ENCODE measurements around the gene RGS14. TPM values are rescaled to one million over a fixed set of nuclear protein-coding genes. Genes with fewer than 3 reads are reported as not detected.
A peak's percentile ranks its signal among the peaks of the same experiment; 100 is the strongest.

Gene RGS14
- total RNA-seq, 4 donors from 2014 or later, result 16.5 to 49.6 (median 24.4) TPM

- Histone ChIP-seq H3K27ac (peak overlapping the region in 1 of 4 donors; percentile 84), H3K4me3 (no peak overlapping the region), H3K27me3 (no peaks in the 10 kb centered on the region), H3K9me3 (no peaks in the 10 kb centered on the region), H3K4me1 (peaks cover 13 to 32% (median 18%) of the 10 kb centered on the region in 4 donors), H3K36me3 (no peaks in the 10 kb centered on the region)
- intact Hi-C loops (cut with DNase I; ENCODE audit: low total_unique reads) (no loop called here), in situ Hi-C loops (cut with MboI; ENCODE audit: low pct_ligation_motif_present in 1 of 4, low pct_unique_long_range_greater_than_20kb in 1 of 4, low sequenced_read_pairs in 3 of 4) (no loop called here)
- DNase-seq, result no peak
- WGBS, 2 donors (ENCODE audit: low coverage in 1 of 2), result 22 to 65% methylated on average over 1 to 3 of the region's 3 CpGs
- TF ChIP-seq POLR2AphosphoS5 (IDR thresholded peaks at IDR 0.05) (no peak), POLR2A (IDR thresholded peaks at IDR 0.05) (no peak), EP300 (IDR thresholded peaks at IDR 0.05; ENCODE audit: low read depth) (no peak), CTCF (IDR thresholded peaks at IDR 0.05) (no peak)
These were observed 978 bp upstream of the RGS14 start for GRCh38 chr5:177356746-177357145.

- no peaks in the 10 kb centered on the region for H3K36me3 ChIP-seq
- no peaks in the 10 kb centered on the region for H3K9me3 ChIP-seq
- in situ Hi-C loops (cut with MboI; ENCODE audit: low pct_ligation_motif_present in 1 of 4, low pct_unique_long_range_greater_than_20kb in 1 of 4, low sequenced_read_pairs in 3 of 4), result no loop called here
- intact Hi-C loops (cut with DNase I; ENCODE audit: low total_unique reads), result no loop called here
- peak overlapping the region in 3 of 4 donors; percentile 76 to 84 (median 78) for H3K27ac ChIP-seq
- no peaks in the 10 kb centered on the region for H3K27me3 ChIP-seq
- no peak for DNase-seq
- TF ChIP-seq POLR2A (IDR thresholded peaks at IDR 0.05), result no peak
- no peak for TF ChIP-seq CTCF (IDR thresholded peaks at IDR 0.05)
- TF ChIP-seq EP300 (IDR thresholded peaks at IDR 0.05; ENCODE audit: low read depth), result no peak
- no peak for TF ChIP-seq POLR2AphosphoS5 (IDR thresholded peaks at IDR 0.05)
- WGBS, 2 donors (ENCODE audit: low coverage in 1 of 2), result 73% methylated on average over 5 of the region's 5 CpGs; no CpG with 5 or more reads in 1 of the 2 donors
- no peak overlapping the region for H3K4me3 ChIP-seq
- peaks cover 13 to 34% (median 18%) of the 10 kb centered on the region in 4 donors for H3K4me1 ChIP-seq
These were observed 622 bp upstream of the RGS14 start for GRCh38 chr5:177357146-177357458.

- peak overlapping the region; percentile 67 to 84 (median 77) for H3K27ac ChIP-seq
These were observed 671 bp downstream of the RGS14 start for GRCh38 chr5:177358370-177358819.

GRCh38 chr5:177359451-177359851, 1.7 kb downstream of the RGS14 start:
- in situ Hi-C loops (cut with MboI; ENCODE audit: low pct_ligation_motif_present in 1 of 4, low pct_unique_long_range_greater_than_20kb in 1 of 4, low sequenced_read_pairs in 3 of 4) (no loop called here), intact Hi-C loops (cut with DNase I; ENCODE audit: low total_unique reads) (no loop called here)
- WGBS, 2 donors (ENCODE audit: low coverage in 1 of 2), result 83% methylated on average over 6 of the region's 6 CpGs; no CpG with 5 or more reads in 1 of the 2 donors
- TF ChIP-seq POLR2A (IDR thresholded peaks at IDR 0.05) (no peak), CTCF (IDR thresholded peaks at IDR 0.05) (no peak), EP300 (IDR thresholded peaks at IDR 0.05; ENCODE audit: low read depth) (no peak), POLR2AphosphoS5 (IDR thresholded peaks at IDR 0.05) (no peak)
- Histone ChIP-seq H3K9me3 (no peaks in the 10 kb centered on the region), H3K4me1 (peaks cover 18 to 55% (median 31%) of the 10 kb centered on the region in 4 donors), H3K4me3 (no peak overlapping the region), H3K36me3 (no peaks in the 10 kb centered on the region), H3K27ac (peak overlapping the region in 1 of 4 donors; percentile 84), H3K27me3 (no peaks in the 10 kb centered on the region)
- no peak for DNase-seq

More at GRCh38 chr5:177358370-177358819, 671 bp downstream of the RGS14 start:
- WGBS, 2 donors (ENCODE audit: low coverage in 1 of 2), result 21% methylated on average over 5 of the region's 5 CpGs; no CpG with 5 or more reads in 1 of the 2 donors
- H3K27me3 ChIP-seq, result no peaks in the 10 kb centered on the region
- TF ChIP-seq POLR2A (IDR thresholded peaks at IDR 0.05), result no peak
- TF ChIP-seq EP300 (IDR thresholded peaks at IDR 0.05; ENCODE audit: low read depth), result no peak
- no peak for TF ChIP-seq POLR2AphosphoS5 (IDR thresholded peaks at IDR 0.05)
- no peak for TF ChIP-seq CTCF (IDR thresholded peaks at IDR 0.05)
- in situ Hi-C loops (cut with MboI; ENCODE audit: low pct_ligation_motif_present in 1 of 4, low pct_unique_long_range_greater_than_20kb in 1 of 4, low sequenced_read_pairs in 3 of 4) (no loop called here), intact Hi-C loops (cut with DNase I; ENCODE audit: low total_unique reads) (no loop called here)
- no peaks in the 10 kb centered on the region for H3K36me3 ChIP-seq
- H3K4me1 ChIP-seq, result peaks cover 18 to 45% (median 27%) of the 10 kb centered on the region in 4 donors
- no peaks in the 10 kb centered on the region for H3K9me3 ChIP-seq
- peak overlapping the region in 3 of 4 donors; percentile 34 to 57 (median 42) for H3K4me3 ChIP-seq
- no peak for DNase-seq
